Measurements from ENCODE around the gene HHATL.

The HHATL gene

GRCh38 chr3:42647821-42648459, 54.7 kb downstream of the HHATL start:
- DNase-seq: no peak

Data from SHP77 treated with DMSO at 0.1 percent for 48 hours (cell line).